SU-DHL-6 (cell line): Measurements from ENCODE around the gene NTF4.

ENCODE experiments used
- EZH2phosphoT487 ChIP-seq: fragments of 200-600 bp; sonication (generic), shearing (Covaris generic); conservative IDR thresholded peaks from 2 replicates; pipeline ENCODE4 v1.6.1; 2018; ENCODE audit warnings: mild to moderate bottlenecking, antibody characterized with exemption, low read length, moderate library complexity, mixed read lengths
- TF ChIP-seq, protein P1 (sequence below): fragments of 200-600 bp; sonication (generic); IDR thresholded peaks from one replicate; pipeline ENCODE4 v1.5.1; 2017; ENCODE audit warnings: antibody characterized with exemption, mild to moderate bottlenecking, low read length, moderate library complexity; ENCODE audit not compliant: insufficient read depth, poor library complexity, severe bottlenecking

- TF ChIP-seq, protein P1, sequence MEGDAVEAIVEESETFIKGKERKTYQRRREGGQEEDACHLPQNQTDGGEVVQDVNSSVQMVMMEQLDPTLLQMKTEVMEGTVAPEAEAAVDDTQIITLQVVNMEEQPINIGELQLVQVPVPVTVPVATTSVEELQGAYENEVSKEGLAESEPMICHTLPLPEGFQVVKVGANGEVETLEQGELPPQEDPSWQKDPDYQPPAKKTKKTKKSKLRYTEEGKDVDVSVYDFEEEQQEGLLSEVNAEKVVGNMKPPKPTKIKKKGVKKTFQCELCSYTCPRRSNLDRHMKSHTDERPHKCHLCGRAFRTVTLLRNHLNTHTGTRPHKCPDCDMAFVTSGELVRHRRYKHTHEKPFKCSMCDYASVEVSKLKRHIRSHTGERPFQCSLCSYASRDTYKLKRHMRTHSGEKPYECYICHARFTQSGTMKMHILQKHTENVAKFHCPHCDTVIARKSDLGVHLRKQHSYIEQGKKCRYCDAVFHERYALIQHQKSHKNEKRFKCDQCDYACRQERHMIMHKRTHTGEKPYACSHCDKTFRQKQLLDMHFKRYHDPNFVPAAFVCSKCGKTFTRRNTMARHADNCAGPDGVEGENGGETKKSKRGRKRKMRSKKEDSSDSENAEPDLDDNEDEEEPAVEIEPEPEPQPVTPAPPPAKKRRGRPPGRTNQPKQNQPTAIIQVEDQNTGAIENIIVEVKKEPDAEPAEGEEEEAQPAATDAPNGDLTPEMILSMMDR, result no peak
- TF ChIP-seq EZH2phosphoT487, result no peak
Observed at GRCh38 chr19:49019242-49019932, 45.2 kb downstream of the NTF4 start.
